CD4-positive, alpha-beta memory T cell (primary cell): ENCODE data around the gene MTCL3.

Source experiments
- CTCF ChIA-PET: fragments of 350-600 bp; sonication (Branson Sonifier 250); formaldehyde crosslinking; loops from one replicate; lab custom pipeline; 2021; ENCODE audit warnings: inconsistent platforms; ENCODE audit not compliant: partially characterized antibody; lab: Charles Lee
- POLR2A ChIA-PET: fragments of 350-600 bp; sonication (Branson Sonifier 250); formaldehyde crosslinking; loops from one replicate; lab custom pipeline; 2021; ENCODE audit not compliant: partially characterized antibody; lab: Charles Lee
- DNase-seq, 5 donors: peaks; one replicate each; pipeline versions ENCODE4 v3.0.0 to v3.0.0-alpha.2; 2020 to 2022; ENCODE audit warnings: mixed read lengths in 1 of 5
- H3K27ac ChIP-seq: one replicate; pipeline ENCODE4 v1.7.0; 2013; ENCODE audit warnings: low read depth, low read length
- H3K27me3 ChIP-seq: 2 replicates; pipeline ENCODE4 v1.7.0; 2013; ENCODE audit warnings: mild to moderate bottlenecking, low read length, moderate library complexity; ENCODE audit not compliant: insufficient read depth
- H3K36me3 ChIP-seq: 2 replicates; pipeline ENCODE4 v1.7.0; 2013; ENCODE audit warnings: mild to moderate bottlenecking, low read length, moderate library complexity; ENCODE audit not compliant: insufficient read depth
- H3K4me1 ChIP-seq: 2 replicates; pipeline ENCODE4 v1.7.0; 2013; ENCODE audit warnings: mild to moderate bottlenecking, low read length, moderate library complexity; ENCODE audit not compliant: insufficient read depth
- H3K4me3 ChIP-seq, 2 donors: one replicate each; pipeline ENCODE4 v1.7.0; 2013; ENCODE audit warnings: low read length in 2 of 2, mild to moderate bottlenecking in 1 of 2
- H3K9me3 ChIP-seq, 2 donors: one replicate each; pipeline ENCODE4 v1.7.0; 2013; ENCODE audit warnings: low read length in 2 of 2, control low read depth in 1 of 2; ENCODE audit not compliant: control insufficient read depth in 1 of 2
- H3K27ac Mint-ChIP-seq, 7 donors: one replicate each; pipeline ENCODE4 v1.8.0; 2020 to 2021; ENCODE audit warnings: mixed read lengths in 7 of 7, mild to moderate bottlenecking in 6 of 7, inconsistent platforms in 3 of 7, moderate library complexity in 3 of 7
- H3K27me3 Mint-ChIP-seq, 2 donors: one replicate each; pipeline ENCODE4 v1.8.0; 2020 to 2021; ENCODE audit warnings: mixed read lengths in 2 of 2
- H3K36me3 Mint-ChIP-seq, 2 donors: one replicate each; pipeline ENCODE4 v1.8.0; 2020 to 2021; ENCODE audit warnings: mixed read lengths in 2 of 2, inconsistent platforms in 1 of 2, mild to moderate bottlenecking in 1 of 2
- H3K4me1 Mint-ChIP-seq, 4 donors: one replicate each; pipeline ENCODE4 v1.8.0; 2020 to 2021; ENCODE audit warnings: mixed read lengths in 4 of 4, mild to moderate bottlenecking in 1 of 4
- H3K4me3 Mint-ChIP-seq, 8 donors: one replicate each; pipeline ENCODE4 v1.8.0; 2020 to 2021; ENCODE audit warnings: mixed read lengths in 8 of 8, mild to moderate bottlenecking in 7 of 8, moderate library complexity in 6 of 8, inconsistent platforms in 3 of 8
- H3K9me3 Mint-ChIP-seq, 8 donors: one replicate each; pipeline ENCODE4 v1.8.0; 2020 to 2021; ENCODE audit warnings: mixed read lengths in 8 of 8, mild to moderate bottlenecking in 5 of 8, inconsistent platforms in 3 of 8, moderate library complexity in 1 of 8
- intact Hi-C: fragments of 100-400 bp; cut with micrococcal nuclease; formaldehyde crosslinking; loops from one replicate; pipeline ENCODE4 v1.15.1; 2023

The MTCL3 gene

DNA sequence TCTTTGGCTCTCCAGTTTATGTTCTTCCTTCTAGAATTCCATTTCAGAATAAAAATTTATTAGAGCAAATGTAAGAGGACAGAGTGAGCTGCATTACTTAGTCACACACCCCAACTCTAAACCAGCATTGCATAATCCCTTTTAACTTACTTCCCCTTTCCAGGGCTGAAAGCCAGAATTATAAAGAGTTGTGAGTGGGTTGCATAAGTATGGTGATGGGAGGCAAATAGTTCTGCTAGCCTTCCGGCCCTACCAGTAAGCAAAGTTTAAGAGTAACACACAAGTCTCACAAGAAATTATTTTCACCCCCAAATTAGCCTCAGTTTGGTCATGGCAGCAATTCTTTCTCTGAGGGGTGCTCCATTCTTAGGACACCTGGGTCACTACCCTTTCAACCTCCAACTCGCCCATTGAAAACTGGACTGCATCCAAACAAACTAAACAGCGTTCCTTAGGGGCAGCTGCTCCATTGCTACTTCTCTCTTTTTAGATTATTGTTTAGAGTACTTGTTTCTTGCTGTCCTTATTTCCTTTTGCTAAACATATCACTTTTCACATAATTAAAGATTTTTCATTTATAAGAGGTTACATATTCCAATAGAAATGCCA is 61.6 kb downstream of the MTCL3 start:
- CTCF ChIA-PET = no interaction called here
- Mint-ChIP-seq H3K27ac (no peak overlapping the region), H3K36me3 (peaks cover 0 to 3% of the 10 kb centered on the region in 2 donors), H3K4me3 (no peak overlapping the region), H3K9me3 (no peaks in the 10 kb centered on the region), H3K27me3 (no peaks in the 10 kb centered on the region), H3K4me1 (peaks cover 0 to 2% (median 0%) of the 10 kb centered on the region in 4 donors)
- Histone ChIP-seq H3K27me3 (no peaks in the 10 kb centered on the region), H3K36me3 (no peaks in the 10 kb centered on the region), H3K27ac (no peak overlapping the region), H3K9me3 (no peaks in the 10 kb centered on the region), H3K4me1 (no peaks in the 10 kb centered on the region), H3K4me3 (no peak overlapping the region)
- DNase-seq = no peak
- POLR2A ChIA-PET = no interaction called here
- intact Hi-C loops = no loop called here

- no peak for DNase-seq
- Mint-ChIP-seq H3K9me3 (no peaks in the 10 kb centered on the region), H3K36me3 (peaks cover 0 to 3% of the 10 kb centered on the region in 2 donors), H3K4me1 (peaks cover 0 to 2% (median 0%) of the 10 kb centered on the region in 4 donors), H3K27me3 (no peaks in the 10 kb centered on the region), H3K4me3 (no peak overlapping the region), H3K27ac (no peak overlapping the region)
- no peaks in the 10 kb centered on the region for H3K27me3 ChIP-seq
- POLR2A ChIA-PET = no interaction called here
- CTCF ChIA-PET = no interaction called here
- H3K4me3 ChIP-seq = no peak overlapping the region
- no peaks in the 10 kb centered on the region for H3K36me3 ChIP-seq
- H3K27ac ChIP-seq = no peak overlapping the region
- H3K9me3 ChIP-seq = no peaks in the 10 kb centered on the region
- H3K4me1 ChIP-seq = no peaks in the 10 kb centered on the region
- intact Hi-C loops = no loop called here
Measured at GRCh38 chr6:127456465-127456864, 62.7 kb downstream of the MTCL3 start.

- Mint-ChIP-seq H3K36me3 (peaks cover 9 to 17% of the 10 kb centered on the region in 2 donors), H3K4me3 (no peak overlapping the region), H3K9me3 (no peaks in the 10 kb centered on the region), H3K27ac (no peak overlapping the region), H3K27me3 (no peaks in the 10 kb centered on the region), H3K4me1 (no peaks in the 10 kb centered on the region)
- Histone ChIP-seq H3K4me1 (no peaks in the 10 kb centered on the region), H3K4me3 (no peak overlapping the region), H3K9me3 (no peaks in the 10 kb centered on the region), H3K27me3 (no peaks in the 10 kb centered on the region), H3K36me3 (no peaks in the 10 kb centered on the region), H3K27ac (no peak overlapping the region)
- CTCF ChIA-PET = no interaction called here
- intact Hi-C loops = no loop called here
- POLR2A ChIA-PET = no interaction called here
- DNase-seq = no peak
Measured at GRCh38 chr6:127453845-127454619, 65.1 kb downstream of the MTCL3 start.

DNA sequence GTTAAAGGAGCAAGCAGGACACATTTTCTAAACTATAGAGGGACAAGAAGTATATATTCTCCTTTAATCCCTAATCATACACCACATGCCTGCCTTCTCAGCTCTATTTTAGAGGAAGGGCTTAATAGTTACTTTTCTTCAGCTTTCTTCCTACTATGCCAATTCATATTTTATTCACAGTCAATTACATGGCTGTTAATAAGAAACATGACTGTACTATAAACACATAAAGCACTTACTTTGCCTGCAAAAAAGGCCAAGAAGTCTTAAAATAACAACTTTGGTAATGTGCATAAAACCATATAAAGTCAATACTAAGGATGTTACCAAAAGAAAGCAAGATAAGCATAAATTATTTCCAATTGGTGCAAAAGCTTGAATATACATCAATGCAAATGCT is 66.3 kb downstream of the MTCL3 start:
- Histone ChIP-seq H3K36me3 (no peaks in the 10 kb centered on the region), H3K4me3 (no peak overlapping the region), H3K9me3 (no peaks in the 10 kb centered on the region), H3K27me3 (no peaks in the 10 kb centered on the region), H3K4me1 (no peaks in the 10 kb centered on the region), H3K27ac (no peak overlapping the region)
- H3K4me3 Mint-ChIP-seq = no peak overlapping the region
- ChIA-PET POLR2A (no interaction called here), CTCF (interaction anchor here (1.0 kb wide), 1 partner anchor 13 kb away, joined by 5 read pairs; no protein-coding TSS in a partner anchor)
- no peaks in the 10 kb centered on the region for H3K4me1 Mint-ChIP-seq
- H3K36me3 Mint-ChIP-seq = peaks cover 16 to 23% of the 10 kb centered on the region in 2 donors
- DNase-seq = no peak
- H3K9me3 Mint-ChIP-seq = no peaks in the 10 kb centered on the region
- intact Hi-C loops = no loop called here
- H3K27me3 Mint-ChIP-seq = no peaks in the 10 kb centered on the region
- peak overlapping the region in 1 of 7 donors; percentile 22 for H3K27ac Mint-ChIP-seq

DNA sequence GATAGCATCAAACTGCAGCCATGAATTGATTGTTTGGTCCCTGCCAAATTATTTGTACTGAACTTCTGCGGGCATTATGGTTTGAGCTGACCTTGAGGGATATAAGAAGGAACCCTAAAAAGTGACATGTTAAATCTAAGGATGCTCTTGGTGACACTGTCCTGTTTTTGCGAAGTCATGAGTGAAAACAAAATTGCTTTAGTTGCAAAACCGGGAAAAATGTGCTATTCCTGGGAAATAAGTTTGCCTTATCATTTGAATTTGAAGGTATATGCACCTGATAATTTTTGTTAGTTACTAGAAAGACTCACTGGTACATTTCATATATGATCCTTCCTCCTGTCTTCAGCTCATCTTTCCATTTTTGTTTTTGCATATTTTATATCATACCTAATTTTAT is 67.7 kb downstream of the MTCL3 start:
- intact Hi-C loops = no loop called here
- ChIA-PET CTCF (interaction anchor here (1.7 kb wide), 1 partner anchor 12 kb away, joined by 8 read pairs; no protein-coding TSS in a partner anchor), POLR2A (no interaction called here)
- Histone ChIP-seq H3K27ac (no peak overlapping the region), H3K36me3 (no peaks in the 10 kb centered on the region), H3K9me3 (no peaks in the 10 kb centered on the region), H3K4me3 (no peak overlapping the region), H3K27me3 (no peaks in the 10 kb centered on the region), H3K4me1 (no peaks in the 10 kb centered on the region)
- Mint-ChIP-seq H3K9me3 (no peaks in the 10 kb centered on the region), H3K4me3 (no peak overlapping the region), H3K36me3 (peaks cover 22 to 34% of the 10 kb centered on the region in 2 donors), H3K27ac (no peak overlapping the region), H3K4me1 (peaks cover 0 to under 1% (median 0%) of the 10 kb centered on the region in 4 donors), H3K27me3 (no peaks in the 10 kb centered on the region)
- no peak for DNase-seq

- Histone ChIP-seq H3K9me3 (no peaks in the 10 kb centered on the region), H3K4me1 (no peaks in the 10 kb centered on the region), H3K27ac (no peak overlapping the region), H3K36me3 (no peaks in the 10 kb centered on the region), H3K27me3 (no peaks in the 10 kb centered on the region), H3K4me3 (no peak overlapping the region)
- intact Hi-C loops = no loop called here
- H3K9me3 Mint-ChIP-seq = no peaks in the 10 kb centered on the region
- H3K4me3 Mint-ChIP-seq = no peak overlapping the region
- peak overlapping the region in 1 of 7 donors; percentile 29 for H3K27ac Mint-ChIP-seq
- POLR2A ChIA-PET = no interaction called here
- CTCF ChIA-PET = interaction anchor here (1.2 kb wide), 1 partner anchor 9 kb away, joined by 3 read pairs; no protein-coding TSS in a partner anchor
- DNase-seq = no peak
- peaks cover 25 to 43% of the 10 kb centered on the region in 2 donors for H3K36me3 Mint-ChIP-seq
- peaks cover 0 to 3% (median 0%) of the 10 kb centered on the region in 4 donors for H3K4me1 Mint-ChIP-seq
- no peaks in the 10 kb centered on the region for H3K27me3 Mint-ChIP-seq
Measured at GRCh38 chr6:127447780-127448179, 71.4 kb downstream of the MTCL3 start.

- H3K4me3 ChIP-seq = no peak overlapping the region
- no peaks in the 10 kb centered on the region for H3K27me3 Mint-ChIP-seq
- ChIA-PET POLR2A (no interaction called here), CTCF (no interaction called here)
- H3K9me3 Mint-ChIP-seq = no peaks in the 10 kb centered on the region
- H3K27me3 ChIP-seq = no peaks in the 10 kb centered on the region
- H3K4me3 Mint-ChIP-seq = no peak overlapping the region
- peaks cover 0 to 3% (median 0%) of the 10 kb centered on the region in 4 donors for H3K4me1 Mint-ChIP-seq
- no peak overlapping the region for H3K27ac Mint-ChIP-seq
- no peaks in the 10 kb centered on the region for H3K4me1 ChIP-seq
- no peaks in the 10 kb centered on the region for H3K36me3 ChIP-seq
- no peak overlapping the region for H3K27ac ChIP-seq
- no peak for DNase-seq
- H3K9me3 ChIP-seq = no peaks in the 10 kb centered on the region
- intact Hi-C loops = no loop called here
- H3K36me3 Mint-ChIP-seq = peaks cover 25 to 43% of the 10 kb centered on the region in 2 donors
Measured at GRCh38 chr6:127446356-127446755, 72.8 kb downstream of the MTCL3 start.
